Measurements from ENCODE around the gene FCGR1A.
"Not testable (repeated sequence)": the region's sequence is repeated elsewhere in the genome, so short reads cannot be mapped to it uniquely, and the experiment has no call there.

FCGR1A gene

DNA sequence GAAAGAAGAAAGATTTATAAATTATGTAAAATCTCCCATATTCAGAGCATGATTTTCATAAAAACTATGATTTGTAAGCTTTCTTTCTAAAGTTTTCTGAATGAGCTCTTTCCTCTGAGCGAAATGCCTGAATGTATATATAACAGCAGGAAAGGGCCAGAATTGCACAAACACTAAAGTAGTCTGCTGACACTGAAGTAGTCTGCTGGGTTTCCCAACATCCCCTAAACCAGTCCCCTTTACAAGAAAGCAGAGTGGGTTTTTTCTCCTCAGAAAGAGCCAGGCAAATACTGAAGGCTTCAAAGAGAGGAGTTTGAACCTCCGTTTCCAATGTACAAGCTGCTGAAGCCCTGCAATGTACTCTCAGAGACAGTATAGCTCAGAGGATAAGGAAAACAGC, 795 bp downstream of the FCGR1A start:
- H3K27ac ChIP-seq (ENCODE audit: low read depth, low read length); H3K9ac ChIP-seq (ENCODE audit: low read length); H3K79me2 ChIP-seq (ENCODE audit: insufficient read depth, low read length); H4K20me1 ChIP-seq (ENCODE audit: low read depth, low read length); H3F3A ChIP-seq (ENCODE audit: insufficient read depth); H3K4me3 ChIP-seq (ENCODE audit: insufficient read depth, low read length, poor library complexity, severe bottlenecking); H2AFZ ChIP-seq (ENCODE audit: low read depth, low read length, severe bottlenecking); H3K36me3 ChIP-seq (ENCODE audit: low read length); H3K9me2 ChIP-seq (replicated peaks; ENCODE audit: insufficient read depth, low read length); H3K27me3 ChIP-seq (ENCODE audit: low read length); H3K9me3 ChIP-seq (ENCODE audit: insufficient read depth, low read length); H3K4me2 ChIP-seq (ENCODE audit: low read depth, low read length, poor library complexity, severe bottlenecking): not testable (repeated sequence)

GRCh38 chr1:149783868-149784267, 1.4 kb downstream of the FCGR1A start:
- not testable (repeated sequence) for H4K20me1 ChIP-seq (ENCODE audit: low read depth, low read length); H3K36me3 ChIP-seq (ENCODE audit: low read length); H2AFZ ChIP-seq (ENCODE audit: low read depth, low read length, severe bottlenecking); H3F3A ChIP-seq (ENCODE audit: insufficient read depth); H3K9me2 ChIP-seq (replicated peaks; ENCODE audit: insufficient read depth, low read length); H3K4me2 ChIP-seq (ENCODE audit: low read depth, low read length, poor library complexity, severe bottlenecking); H3K9me3 ChIP-seq (ENCODE audit: insufficient read depth, low read length); H3K27me3 ChIP-seq (ENCODE audit: low read length); H3K9ac ChIP-seq (ENCODE audit: low read length); H3K79me2 ChIP-seq (ENCODE audit: insufficient read depth, low read length); H3K4me3 ChIP-seq (ENCODE audit: insufficient read depth, low read length, poor library complexity, severe bottlenecking); H3K27ac ChIP-seq (ENCODE audit: low read depth, low read length)

- not testable (repeated sequence) for H3K27me3 ChIP-seq (ENCODE audit: low read length); H3K9me3 ChIP-seq (ENCODE audit: insufficient read depth, low read length); H3K79me2 ChIP-seq (ENCODE audit: insufficient read depth, low read length); H3K4me2 ChIP-seq (ENCODE audit: low read depth, low read length, poor library complexity, severe bottlenecking); H3K4me3 ChIP-seq (ENCODE audit: insufficient read depth, low read length, poor library complexity, severe bottlenecking); H3K9me2 ChIP-seq (replicated peaks; ENCODE audit: insufficient read depth, low read length); H3K9ac ChIP-seq (ENCODE audit: low read length); H4K20me1 ChIP-seq (ENCODE audit: low read depth, low read length); H3K27ac ChIP-seq (ENCODE audit: low read depth, low read length); H3K36me3 ChIP-seq (ENCODE audit: low read length); H2AFZ ChIP-seq (ENCODE audit: low read depth, low read length, severe bottlenecking); H3F3A ChIP-seq (ENCODE audit: insufficient read depth)
These were observed 5.4 kb downstream of the FCGR1A start for GRCh38 chr1:149787688-149788451.

DNA sequence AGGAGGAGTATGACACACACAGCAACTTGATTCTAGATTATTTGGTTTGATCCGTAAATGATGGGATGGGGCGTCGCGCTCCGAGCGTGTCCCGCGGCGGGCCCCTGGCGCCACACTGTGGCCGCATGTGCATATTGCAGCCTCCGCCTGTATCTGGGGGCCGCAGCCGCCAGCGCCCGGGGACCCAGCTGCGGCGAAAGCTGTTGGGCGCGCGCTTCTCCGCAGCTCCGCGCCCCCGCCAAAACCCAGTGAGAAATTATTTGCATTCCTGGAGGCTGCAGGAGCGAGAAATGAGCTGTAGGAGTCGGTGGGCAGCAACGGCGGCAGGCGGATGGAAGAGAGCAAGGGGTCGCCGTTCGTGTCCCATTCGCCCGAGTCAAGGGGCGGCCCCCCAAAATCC, 10.0 kb downstream of the FCGR1A start:
- not testable (repeated sequence) for H3K36me3 ChIP-seq (ENCODE audit: low read length); H4K20me1 ChIP-seq (ENCODE audit: low read depth, low read length); H3K79me2 ChIP-seq (ENCODE audit: insufficient read depth, low read length); H2AFZ ChIP-seq (ENCODE audit: low read depth, low read length, severe bottlenecking); H3K9me2 ChIP-seq (replicated peaks; ENCODE audit: insufficient read depth, low read length); H3K9me3 ChIP-seq (ENCODE audit: insufficient read depth, low read length); H3F3A ChIP-seq (ENCODE audit: insufficient read depth); H3K27me3 ChIP-seq (ENCODE audit: low read length)
- peak overlapping the region; percentile 50 for H3K4me3 ChIP-seq (ENCODE audit: insufficient read depth, low read length, poor library complexity, severe bottlenecking)
- H3K9ac ChIP-seq (ENCODE audit: low read length) = peak overlapping the region; percentile 54
- peak overlapping the region; percentile 45; the same call in 1 of the 2 replicates for H3K27ac ChIP-seq (ENCODE audit: low read depth, low read length)
- H3K4me2 ChIP-seq (ENCODE audit: low read depth, low read length, poor library complexity, severe bottlenecking) = peak overlapping the region; percentile 29

- H3K79me2 ChIP-seq (ENCODE audit: insufficient read depth, low read length); H3K9me3 ChIP-seq (ENCODE audit: insufficient read depth, low read length); H2AFZ ChIP-seq (ENCODE audit: low read depth, low read length, severe bottlenecking); H3K27me3 ChIP-seq (ENCODE audit: low read length); H3F3A ChIP-seq (ENCODE audit: insufficient read depth); H4K20me1 ChIP-seq (ENCODE audit: low read depth, low read length); H3K36me3 ChIP-seq (ENCODE audit: low read length); H3K9me2 ChIP-seq (replicated peaks; ENCODE audit: insufficient read depth, low read length): not testable (repeated sequence)
- H3K9ac ChIP-seq (ENCODE audit: low read length) = peak overlapping the region; percentile 54
- H3K4me2 ChIP-seq (ENCODE audit: low read depth, low read length, poor library complexity, severe bottlenecking) = peak overlapping the region; percentile 46
- 0 out of 2 replicates have a peak overlapping the region, but pooled peaks have one; percentile 45 for H3K27ac ChIP-seq (ENCODE audit: low read depth, low read length)
- H3K4me3 ChIP-seq (ENCODE audit: insufficient read depth, low read length, poor library complexity, severe bottlenecking) = peak overlapping the region; percentile 50
These were observed 10.5 kb downstream of the FCGR1A start for GRCh38 chr1:149792912-149793515.

GRCh38 chr1:149793885-149794284, 11.4 kb downstream of the FCGR1A start:
- not testable (repeated sequence) for H3K27ac ChIP-seq (ENCODE audit: low read depth, low read length); H3F3A ChIP-seq (ENCODE audit: insufficient read depth); H3K4me2 ChIP-seq (ENCODE audit: low read depth, low read length, poor library complexity, severe bottlenecking); H3K9me3 ChIP-seq (ENCODE audit: insufficient read depth, low read length); H3K9me2 ChIP-seq (replicated peaks; ENCODE audit: insufficient read depth, low read length); H3K9ac ChIP-seq (ENCODE audit: low read length); H4K20me1 ChIP-seq (ENCODE audit: low read depth, low read length); H2AFZ ChIP-seq (ENCODE audit: low read depth, low read length, severe bottlenecking); H3K79me2 ChIP-seq (ENCODE audit: insufficient read depth, low read length); H3K36me3 ChIP-seq (ENCODE audit: low read length); H3K4me3 ChIP-seq (ENCODE audit: insufficient read depth, low read length, poor library complexity, severe bottlenecking); H3K27me3 ChIP-seq (ENCODE audit: low read length)

DNA sequence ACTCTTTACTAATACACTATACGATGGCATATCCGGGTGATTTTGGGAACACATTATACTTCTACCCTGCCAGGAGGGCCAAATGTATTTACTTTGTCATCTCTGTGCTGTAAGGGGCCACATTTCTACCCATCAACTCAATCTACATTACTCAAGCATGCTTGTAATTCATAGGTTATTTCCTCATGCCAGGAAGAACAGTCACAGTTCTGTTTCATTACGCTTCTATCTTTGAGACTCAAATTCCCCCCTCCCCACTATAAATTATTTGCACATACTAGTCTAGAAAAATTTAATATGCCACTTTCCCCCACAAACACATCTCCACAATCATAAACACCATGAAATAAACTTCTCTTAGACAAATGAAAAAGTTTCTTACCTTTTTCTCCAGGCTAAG, 19.1 kb downstream of the FCGR1A start:
- not testable (repeated sequence) for H3K9me2 ChIP-seq (replicated peaks; ENCODE audit: insufficient read depth, low read length)

DNA sequence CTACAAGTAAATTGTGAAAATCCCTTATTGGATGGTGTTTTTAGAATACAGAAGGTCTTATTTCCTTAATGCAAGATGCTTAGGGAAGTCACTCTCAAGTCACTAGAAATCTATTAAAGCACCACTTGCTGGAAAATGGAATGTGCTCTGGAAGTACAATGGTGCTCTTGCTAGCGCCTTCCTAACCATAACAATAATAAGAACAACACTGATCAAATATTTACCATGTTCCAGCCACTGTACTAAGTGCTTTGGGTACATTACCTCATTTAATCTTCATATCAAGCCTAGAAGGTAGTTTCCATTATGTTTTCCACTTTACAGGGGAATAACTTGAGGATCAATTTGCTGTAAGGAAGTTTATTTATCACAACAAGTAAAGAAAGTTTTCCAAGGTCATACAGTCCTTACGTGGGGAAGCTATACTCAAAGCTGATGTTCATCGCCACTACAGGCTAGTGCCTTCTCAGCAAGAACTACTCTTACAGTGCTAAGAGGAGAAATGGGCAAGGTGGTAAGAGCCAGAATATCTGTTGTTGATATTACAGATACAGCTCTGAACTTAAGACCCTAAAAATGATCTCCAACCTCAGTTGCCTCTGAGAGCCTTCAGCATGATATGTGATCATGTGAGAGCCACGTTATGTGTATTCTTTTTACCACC, 22.1 kb downstream of the FCGR1A start:
- H3K9me2 ChIP-seq (replicated peaks; ENCODE audit: insufficient read depth, low read length); H2AFZ ChIP-seq (ENCODE audit: low read depth, low read length, severe bottlenecking): not testable (repeated sequence)

More for the DNA sequence above, 19.1 kb downstream of the FCGR1A start:
- H3K4me3 ChIP-seq (ENCODE audit: insufficient read depth, low read length, poor library complexity, severe bottlenecking); H4K20me1 ChIP-seq (ENCODE audit: low read depth, low read length); H3K79me2 ChIP-seq (ENCODE audit: insufficient read depth, low read length); H3F3A ChIP-seq (ENCODE audit: insufficient read depth); H3K9ac ChIP-seq (ENCODE audit: low read length); H3K27me3 ChIP-seq (ENCODE audit: low read length); H3K27ac ChIP-seq (ENCODE audit: low read depth, low read length); H3K36me3 ChIP-seq (ENCODE audit: low read length); H3K9me3 ChIP-seq (ENCODE audit: insufficient read depth, low read length); H3K4me2 ChIP-seq (ENCODE audit: low read depth, low read length, poor library complexity, severe bottlenecking); H2AFZ ChIP-seq (ENCODE audit: low read depth, low read length, severe bottlenecking): not testable (repeated sequence)

More for the DNA sequence above, 22.1 kb downstream of the FCGR1A start:
- not testable (repeated sequence) for H3K27ac ChIP-seq (ENCODE audit: low read depth, low read length); H3K9me3 ChIP-seq (ENCODE audit: insufficient read depth, low read length); H3F3A ChIP-seq (ENCODE audit: insufficient read depth); H4K20me1 ChIP-seq (ENCODE audit: low read depth, low read length); H3K9ac ChIP-seq (ENCODE audit: low read length); H3K4me3 ChIP-seq (ENCODE audit: insufficient read depth, low read length, poor library complexity, severe bottlenecking); H3K27me3 ChIP-seq (ENCODE audit: low read length); H3K4me2 ChIP-seq (ENCODE audit: low read depth, low read length, poor library complexity, severe bottlenecking); H3K36me3 ChIP-seq (ENCODE audit: low read length); H3K79me2 ChIP-seq (ENCODE audit: insufficient read depth, low read length)

All from SU-DHL-6 (cell line).